Hematopoietic multipotent progenitor cell treated with erythropoietin and hydrocortisone succinate and interleukin-3 and kit ligand, for 4 days (in vitro differentiated cells): Measurements from ENCODE around the gene MS4A4A.
"Not testable (repeated sequence)": the region's sequence is repeated elsewhere in the genome, so short reads cannot be mapped to it uniquely, and the experiment has no call there.

Experiments used
- DNase-seq: peaks from one replicate; pipeline ENCODE4 v3.0.0-alpha.2; 2015

MS4A4A gene

DNA sequence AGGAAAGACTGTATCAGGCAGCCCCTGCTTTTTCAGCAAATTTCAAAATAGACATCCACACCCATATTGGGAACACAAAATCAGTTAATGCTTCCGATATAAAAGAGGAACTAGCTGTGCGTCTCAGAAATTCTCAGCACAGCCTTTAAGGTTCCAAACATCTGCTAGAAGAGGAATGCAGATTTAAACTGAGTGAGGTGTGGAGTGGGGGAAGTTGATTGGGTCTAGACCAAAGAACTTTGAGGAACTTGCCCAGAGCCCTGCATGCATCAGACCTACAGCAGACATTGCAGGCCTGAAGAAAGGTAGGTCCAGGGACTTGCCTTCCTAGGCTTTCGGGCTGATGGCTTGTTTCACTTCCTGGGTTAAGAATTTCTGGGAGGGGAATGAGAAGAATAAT, at the start of gene MS4A4A:
MS4A4A (plus strand) TSS at position 255 of the 400 bp plus-strand sequence; CDS start at position 265, 10 bp downstream.
- peak; percentile 92 for DNase-seq

GRCh38 chr11:60230681-60231080, 49.8 kb upstream of the MS4A4A start:
- DNase-seq: no peak

- DNase-seq: peak; percentile 18
Measured at GRCh38 chr11:60235321-60235720, 45.1 kb upstream of the MS4A4A start.

DNA sequence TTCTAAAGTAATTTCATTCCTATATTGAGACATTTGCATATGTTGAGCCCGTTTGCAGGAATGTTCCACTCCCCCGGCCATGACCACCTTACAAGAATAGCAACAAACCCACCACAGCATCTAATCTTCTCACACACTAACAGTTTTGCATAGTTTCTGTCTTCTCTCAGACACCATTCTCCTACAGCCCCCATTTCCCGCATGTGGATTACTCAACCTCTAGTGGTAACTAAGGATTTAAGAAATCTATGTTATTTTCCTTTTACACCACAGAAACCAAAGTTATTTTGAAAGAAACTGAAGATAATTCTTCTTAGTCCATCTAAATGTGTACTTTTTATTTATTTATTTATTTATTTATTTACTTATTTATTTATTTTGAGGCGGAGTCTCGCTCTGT, 39.8 kb upstream of the MS4A4A start:
- no peak for DNase-seq

GRCh38 chr11:60241786-60242185, 38.7 kb upstream of the MS4A4A start:
- DNase-seq: no peak

DNA sequence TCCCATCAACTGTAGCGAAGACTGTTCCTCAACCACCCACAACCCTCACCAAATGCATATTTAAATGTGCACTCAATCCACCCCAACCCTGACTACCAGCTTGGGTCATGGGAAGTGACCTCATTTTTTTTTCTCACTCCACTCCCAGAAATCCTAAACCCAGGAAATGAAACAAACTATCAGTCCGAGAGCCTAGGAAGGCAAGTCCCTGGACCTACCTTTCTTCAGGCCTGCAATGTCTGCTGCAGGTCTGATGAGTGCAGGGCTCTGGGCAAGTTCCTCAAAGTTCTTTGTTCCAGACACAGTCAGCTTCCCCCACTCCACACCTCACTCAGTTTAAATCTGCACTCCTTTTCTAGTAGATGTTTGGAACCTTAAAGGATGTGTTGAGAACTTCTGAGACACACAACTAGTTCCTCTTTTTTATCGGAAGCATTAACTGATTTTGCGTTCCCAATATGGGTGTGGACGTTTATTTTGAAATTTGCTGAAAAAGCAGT, 37.7 kb upstream of the MS4A4A start, which contains the start of gene MS4A4E:
MS4A4E (minus strand) TSS at position 398 of the 500 bp plus-strand sequence. CDS start 13,082 bp downstream, outside the sequence.
- peak; percentile 83 for DNase-seq

DNA sequence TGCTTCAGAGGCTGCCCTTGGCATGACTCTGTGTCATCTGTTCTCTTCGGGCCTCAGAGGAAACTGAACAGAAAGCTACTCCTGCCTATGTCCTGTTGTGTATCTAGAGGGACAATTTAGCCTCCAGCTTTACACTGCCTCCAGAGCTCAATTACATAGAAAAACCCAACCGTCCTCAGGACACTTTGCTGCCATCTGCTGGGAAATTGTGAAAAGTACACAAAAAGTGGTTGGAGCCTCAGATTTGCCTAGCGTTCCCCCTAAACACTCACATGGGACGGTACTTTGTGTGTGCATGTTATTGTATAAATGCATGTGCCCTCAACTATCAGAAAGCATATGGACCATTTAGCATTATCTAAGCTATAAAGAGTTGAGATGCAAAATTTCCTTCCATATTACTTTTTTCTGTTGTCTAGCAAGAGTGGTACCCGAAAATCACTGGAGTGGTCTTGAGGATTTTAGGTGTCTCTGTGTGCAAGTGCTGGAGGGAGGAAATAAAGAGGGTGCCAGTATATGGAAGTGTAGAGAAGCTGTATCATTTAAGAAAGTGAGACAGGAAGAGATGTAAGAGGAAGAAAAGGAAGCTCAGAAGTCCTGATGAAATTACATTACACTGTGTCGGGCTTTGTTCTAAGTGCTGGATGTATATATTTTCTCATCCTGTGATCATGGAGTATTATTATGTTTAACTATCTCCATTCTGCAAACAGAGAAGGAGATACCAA, 28.8 kb upstream of the MS4A4A start:
- peak; percentile 80 for DNase-seq

DNA sequence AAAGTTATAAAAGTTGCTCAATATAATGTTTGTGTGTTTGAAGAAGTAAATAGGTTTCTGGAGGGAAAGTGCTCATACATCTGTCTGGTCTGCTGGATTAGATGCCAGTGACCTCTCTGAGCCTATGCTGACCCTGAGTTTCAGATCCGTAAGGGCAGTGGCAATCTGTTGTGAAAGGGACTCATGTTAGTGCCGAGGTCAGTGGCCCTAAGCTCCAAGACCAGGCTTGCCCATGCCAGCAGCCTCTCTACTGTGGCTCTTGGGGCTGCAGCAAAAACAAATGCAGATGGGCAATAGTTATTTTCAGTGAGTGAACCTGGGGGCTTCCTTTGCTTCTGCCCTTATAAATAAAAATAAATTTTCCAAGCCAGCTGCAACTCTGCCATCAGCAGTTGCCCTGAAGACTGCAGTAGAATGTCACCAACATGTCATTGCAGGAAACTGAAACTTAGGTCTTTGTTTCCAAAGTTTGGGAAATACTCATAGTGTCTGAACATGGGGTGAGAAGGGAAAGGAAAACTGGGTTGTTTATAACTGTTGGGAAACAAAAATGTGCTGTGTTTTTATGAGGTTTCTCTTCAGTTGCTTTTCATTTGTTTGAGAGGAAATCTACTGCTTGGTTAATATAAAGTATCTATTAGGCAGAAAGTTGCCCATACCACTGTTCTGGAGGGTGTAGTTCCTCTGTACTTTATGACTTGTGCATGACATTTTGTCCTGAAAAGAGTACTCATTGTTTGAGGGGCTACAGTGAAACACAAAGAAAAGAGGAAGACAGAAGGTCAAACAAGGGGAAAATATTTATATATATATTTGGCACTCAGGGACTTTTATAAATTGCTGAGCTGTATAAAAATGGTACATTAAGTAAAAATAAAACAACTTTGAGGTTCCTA, 28.0 kb upstream of the MS4A4A start:
- peak; percentile 18 for DNase-seq

DNA sequence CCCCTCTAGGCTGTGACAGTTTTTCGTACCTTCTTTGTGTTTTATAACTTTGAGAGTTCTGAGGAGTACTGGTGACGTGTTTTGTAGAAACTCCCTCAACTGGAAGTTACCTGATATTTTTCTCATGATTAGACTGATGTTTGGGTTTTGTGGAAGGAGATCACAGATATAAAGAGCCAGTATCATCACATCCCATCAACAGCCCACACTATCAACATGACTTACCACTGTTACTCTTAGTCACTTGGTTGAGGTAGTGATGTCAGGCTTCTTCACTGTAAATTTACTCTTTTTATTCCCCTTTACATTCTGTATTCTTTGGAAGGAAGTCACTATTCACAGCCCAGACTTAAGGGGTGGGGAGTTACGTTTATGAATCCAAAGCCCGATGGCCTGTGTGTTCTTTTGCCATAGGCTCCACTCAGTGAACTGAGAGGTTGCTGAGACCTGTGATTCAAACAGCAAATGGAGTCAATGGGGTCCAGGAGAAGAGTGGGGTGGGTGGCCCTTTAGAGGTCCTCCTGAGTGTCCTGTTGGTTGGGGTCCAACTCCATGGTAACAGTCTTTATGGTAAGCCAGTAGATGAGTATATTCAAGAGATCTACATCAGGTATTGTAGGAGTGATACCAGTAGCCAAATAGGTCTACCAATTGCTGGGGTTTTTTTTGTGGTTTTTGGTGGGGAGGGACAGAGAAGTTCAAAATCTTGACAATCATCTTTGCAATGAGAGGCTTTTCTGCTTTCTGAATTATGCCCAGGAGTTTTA, 22.3 kb upstream of the MS4A4A start:
- DNase-seq: no peak

- DNase-seq: no peak
Measured at GRCh38 chr11:60261014-60261413, 19.5 kb upstream of the MS4A4A start.

DNA sequence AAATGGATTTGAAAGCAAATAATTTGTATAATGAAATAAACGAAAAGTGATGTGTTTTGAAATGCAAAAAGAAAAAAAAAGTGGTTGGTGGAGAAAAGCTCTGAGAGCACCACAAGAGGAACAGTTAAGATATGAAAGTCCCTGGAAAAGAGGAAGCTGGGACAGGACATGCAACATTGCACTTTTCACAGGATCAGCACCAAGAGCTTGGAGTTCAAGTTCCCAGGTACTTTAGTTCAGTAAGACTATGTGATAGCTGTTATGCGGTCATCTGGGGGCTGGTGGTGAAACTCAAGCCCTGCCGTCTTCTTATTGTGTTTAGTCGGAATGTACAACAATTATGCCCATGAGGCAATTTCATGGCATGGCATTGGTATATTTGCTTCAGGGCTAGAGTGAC, 17.1 kb upstream of the MS4A4A start:
- no peak for DNase-seq

DNA sequence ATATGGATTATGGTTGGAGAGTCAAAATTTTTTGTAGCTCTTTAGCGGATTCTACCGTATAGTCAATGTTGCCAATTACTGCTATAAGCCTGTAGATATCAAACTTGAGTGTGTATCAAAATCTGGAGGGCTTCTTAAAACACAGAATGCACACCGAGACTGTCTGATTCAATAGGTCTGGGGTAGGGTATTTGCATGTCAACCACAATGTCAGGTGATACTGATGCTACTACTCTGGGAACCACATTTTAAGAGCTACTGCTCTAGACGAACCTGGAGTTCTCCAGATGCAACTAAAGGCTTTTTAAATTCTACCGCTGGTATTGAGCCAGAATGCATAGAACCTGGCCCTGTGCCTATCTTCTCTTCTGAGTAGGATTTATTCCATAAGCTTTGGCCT, 15.8 kb upstream of the MS4A4A start:
- no peak for DNase-seq

- peak; percentile 70 for DNase-seq
Measured at GRCh38 chr11:60265373-60266214, 14.9 kb upstream of the MS4A4A start.

GRCh38 chr11:60274416-60274815, 6.0 kb upstream of the MS4A4A start:
- DNase-seq: no peak

DNA sequence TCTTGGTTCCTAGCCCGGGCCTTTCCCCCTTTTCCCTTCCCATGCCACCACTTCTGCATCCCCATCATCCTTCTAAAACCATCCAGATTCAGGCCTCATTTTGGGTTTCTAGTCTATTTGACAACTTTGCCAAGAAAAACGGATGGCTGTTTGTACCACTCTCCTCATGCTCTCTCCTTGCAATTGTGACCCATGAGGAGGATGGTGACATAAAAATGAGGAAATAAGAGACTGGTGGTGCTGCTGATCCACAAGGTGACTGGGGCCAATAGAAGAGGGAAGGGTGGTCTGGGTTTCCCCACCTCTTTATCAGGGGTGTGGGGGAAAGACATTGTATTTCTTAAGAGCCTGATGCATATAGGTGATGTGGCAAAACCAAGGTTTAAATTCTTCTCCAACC, 1.0 kb downstream of the MS4A4A start:
- DNase-seq: no peak

DNA sequence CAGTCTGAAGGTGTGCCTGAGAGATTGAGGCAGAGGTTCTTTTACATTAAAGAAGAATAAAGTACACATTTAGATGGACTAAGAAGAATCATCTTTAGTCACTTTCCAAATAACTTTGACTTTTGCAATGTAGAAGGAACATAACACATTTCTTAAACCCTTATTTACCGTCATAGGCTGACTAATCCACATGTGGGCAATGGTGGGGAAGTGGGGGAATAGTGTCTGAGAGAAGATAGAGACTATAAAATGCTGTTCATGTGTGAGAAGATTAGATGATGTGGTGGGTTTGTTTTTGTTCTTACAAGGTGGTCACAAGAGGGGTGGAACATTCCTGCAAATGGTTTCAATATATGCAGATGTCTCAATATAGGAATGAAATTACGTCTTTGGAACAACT, 1.8 kb downstream of the MS4A4A start:
- DNase-seq: no peak

- not testable (repeated sequence) for DNase-seq
Measured at GRCh38 chr11:60285411-60286126, 5.1 kb downstream of the MS4A4A start.

GRCh38 chr11:60288531-60288930, 8.1 kb downstream of the MS4A4A start:
- DNase-seq: no peak

DNA sequence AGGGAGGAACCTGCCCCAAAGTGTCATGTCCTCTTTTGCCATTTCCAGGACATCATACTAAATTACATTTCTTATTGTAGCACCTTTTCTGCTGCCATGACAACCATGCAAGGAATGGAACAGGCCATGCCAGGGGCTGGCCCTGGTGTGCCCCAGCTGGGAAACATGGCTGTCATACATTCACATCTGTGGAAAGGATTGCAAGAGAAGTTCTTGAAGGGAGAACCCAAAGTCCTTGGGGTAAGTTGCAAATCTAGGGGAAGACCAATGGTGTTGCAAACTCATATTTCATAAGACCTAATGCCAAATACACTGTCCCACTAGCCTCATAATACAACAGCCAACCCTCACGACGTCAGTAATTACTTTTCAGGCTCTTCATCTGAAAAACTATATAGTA, 11.7 kb downstream of the MS4A4A start:
- no peak for DNase-seq

DNA sequence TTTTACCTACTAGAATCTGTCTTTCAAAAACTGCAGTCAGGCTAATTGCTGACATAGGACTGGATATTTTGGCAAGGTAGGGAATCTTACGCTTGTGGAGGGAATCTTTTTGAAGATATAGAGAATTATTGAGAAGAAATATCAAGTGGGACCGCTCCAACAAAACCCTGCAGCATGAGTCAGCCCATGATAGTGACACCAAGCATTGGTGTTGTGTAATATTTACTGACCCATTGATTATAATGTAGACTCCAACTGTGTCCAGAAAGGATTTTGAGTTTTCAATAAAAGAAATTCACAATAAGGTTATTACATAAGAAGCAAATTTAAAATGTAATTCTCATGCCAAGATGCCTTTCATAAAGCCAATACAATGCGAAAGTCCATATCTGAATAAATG, 20.7 kb downstream of the MS4A4A start:
- DNase-seq: no peak

- not testable (repeated sequence) for DNase-seq
Measured at GRCh38 chr11:60301884-60302283, 21.4 kb downstream of the MS4A4A start.
